ENCODE measurements around the gene ATG9A.

GRCh38 chr2:219266886-219267285, 37.5 kb upstream of the ATG9A start:
- TF ChIP-seq, protein P1, sequence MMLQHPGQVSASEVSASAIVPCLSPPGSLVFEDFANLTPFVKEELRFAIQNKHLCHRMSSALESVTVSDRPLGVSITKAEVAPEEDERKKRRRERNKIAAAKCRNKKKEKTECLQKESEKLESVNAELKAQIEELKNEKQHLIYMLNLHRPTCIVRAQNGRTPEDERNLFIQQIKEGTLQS (IDR thresholded peaks at IDR 0.05; ENCODE audit: insufficient read depth, low read depth, low read length), result no peak
- TF ChIP-seq CTCF (IDR thresholded peaks at IDR 0.05; ENCODE audit: control extremely low read depth in 1 of 3, insufficient read depth in 1 of 3, low read depth in 1 of 3, low read length in 3 of 3) (no peak), MAFK (IDR thresholded peaks at IDR 0.05; ENCODE audit: low read depth, low read length) (no peak), POLR2A (IDR thresholded peaks at IDR 0.05; ENCODE audit: control extremely low read depth in 1 of 2, low read depth in 2 of 2, low read length in 2 of 2) (no peak), NRF1 (IDR thresholded peaks at IDR 0.05; ENCODE audit: low read depth, low read length) (no peak), RAD21 (IDR thresholded peaks at IDR 0.05 in 1 of 2, conservative IDR thresholded peaks at IDR 0.05 in 1 of 2; ENCODE audit: low read depth in 2 of 2, low read length in 2 of 2) (no peak), GABPA (IDR thresholded peaks at IDR 0.05; ENCODE audit: borderline replicate concordance, insufficient read depth, low read length) (no peak), CEBPB (IDR thresholded peaks at IDR 0.05; ENCODE audit: low read depth, low read length) (no peak), RFX5 (IDR thresholded peaks at IDR 0.05; ENCODE audit: borderline replicate concordance, low read depth, low read length) (no peak), RXRA (IDR thresholded peaks at IDR 0.05; ENCODE audit: insufficient read depth, low read depth, low read length) (no peak), SIN3A (conservative IDR thresholded peaks at IDR 0.05 in 1 of 2, IDR thresholded peaks at IDR 0.05 in 1 of 2; ENCODE audit: low read depth in 1 of 2, low read length in 2 of 2) (no peak)
